Neural crest cell (in vitro differentiated cells): ENCODE measurements around the gene TMEM164. TPM values are rescaled to one million over a fixed set of nuclear protein-coding genes. Genes with fewer than 3 reads are reported as not detected.

Experiments used
- DNase-seq: peaks from one replicate; pipeline ENCODE4 v3.0.0; 2021; ENCODE audit warnings: low read depth, mixed read lengths, low spot score
- H3K27ac Mint-ChIP-seq: one replicate; pipeline ENCODE4 v1.8.0; 2021; ENCODE audit warnings: mild to moderate bottlenecking, mixed read lengths; ENCODE audit not compliant: unreplicated experiment
- H3K27me3 Mint-ChIP-seq: 2 replicates; pipeline ENCODE4 v1.8.0; 2021; ENCODE audit warnings: low read depth, mild to moderate bottlenecking, mixed read lengths
- H3K36me3 Mint-ChIP-seq: 2 replicates; pipeline ENCODE4 v1.8.0; 2021; ENCODE audit warnings: low read depth, mild to moderate bottlenecking, mixed read lengths
- H3K4me1 Mint-ChIP-seq: 2 replicates; pipeline ENCODE4 v1.8.0; 2021; ENCODE audit warnings: mixed read lengths
- H3K4me3 Mint-ChIP-seq: one replicate; pipeline ENCODE4 v1.8.0; 2021; ENCODE audit warnings: mild to moderate bottlenecking, mixed read lengths
- H3K9me3 Mint-ChIP-seq: 2 replicates; pipeline ENCODE4 v1.8.0; 2021; ENCODE audit warnings: mixed read lengths
- total RNA-seq: library from RNA; stranded (reverse); gene quantifications from 2 replicates; pipeline ENCODE4 v1.2.1, GENCODE V29; 2021
- TF ChIP-seq, protein P1 (sequence below): fragments of 200-600 bp; sonication (generic); conservative IDR thresholded peaks from 2 replicates; pipeline ENCODE4 v1.5.0; 2021; ENCODE audit warnings: antibody characterized with exemption, mild to moderate bottlenecking

Gene TMEM164
- total RNA-seq, 1 donor from 2014 or later = 90.2 TPM

DNA sequence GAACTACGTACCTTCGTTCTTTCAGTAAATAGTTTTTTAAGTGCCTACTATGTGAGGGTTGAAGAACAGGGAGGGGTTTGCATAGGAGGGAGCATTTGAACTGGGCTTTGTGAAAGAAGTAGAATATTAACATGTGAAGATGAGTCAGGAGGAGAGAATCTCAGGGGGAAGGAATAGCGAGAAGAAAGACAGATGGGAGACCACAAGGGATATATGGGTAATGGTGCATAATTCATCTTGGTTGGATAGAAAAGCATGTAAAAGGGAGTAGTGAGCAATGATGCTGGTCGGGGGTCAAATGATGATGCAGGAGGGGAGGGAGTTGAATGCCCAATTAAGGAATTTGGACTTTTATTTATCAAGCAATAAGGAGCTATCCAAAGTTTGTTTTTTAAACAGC lies 52.7 kb downstream of the TMEM164 start:
- H3K36me3 Mint-ChIP-seq = peaks cover 20% of the 10 kb centered on the region
- no peak overlapping the region for H3K4me3 Mint-ChIP-seq
- TF ChIP-seq, protein P1, sequence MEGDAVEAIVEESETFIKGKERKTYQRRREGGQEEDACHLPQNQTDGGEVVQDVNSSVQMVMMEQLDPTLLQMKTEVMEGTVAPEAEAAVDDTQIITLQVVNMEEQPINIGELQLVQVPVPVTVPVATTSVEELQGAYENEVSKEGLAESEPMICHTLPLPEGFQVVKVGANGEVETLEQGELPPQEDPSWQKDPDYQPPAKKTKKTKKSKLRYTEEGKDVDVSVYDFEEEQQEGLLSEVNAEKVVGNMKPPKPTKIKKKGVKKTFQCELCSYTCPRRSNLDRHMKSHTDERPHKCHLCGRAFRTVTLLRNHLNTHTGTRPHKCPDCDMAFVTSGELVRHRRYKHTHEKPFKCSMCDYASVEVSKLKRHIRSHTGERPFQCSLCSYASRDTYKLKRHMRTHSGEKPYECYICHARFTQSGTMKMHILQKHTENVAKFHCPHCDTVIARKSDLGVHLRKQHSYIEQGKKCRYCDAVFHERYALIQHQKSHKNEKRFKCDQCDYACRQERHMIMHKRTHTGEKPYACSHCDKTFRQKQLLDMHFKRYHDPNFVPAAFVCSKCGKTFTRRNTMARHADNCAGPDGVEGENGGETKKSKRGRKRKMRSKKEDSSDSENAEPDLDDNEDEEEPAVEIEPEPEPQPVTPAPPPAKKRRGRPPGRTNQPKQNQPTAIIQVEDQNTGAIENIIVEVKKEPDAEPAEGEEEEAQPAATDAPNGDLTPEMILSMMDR = no peak
- peaks cover 28% of the 10 kb centered on the region for H3K4me1 Mint-ChIP-seq
- no peaks in the 10 kb centered on the region for H3K27me3 Mint-ChIP-seq
- peaks cover 1% of the 10 kb centered on the region for H3K9me3 Mint-ChIP-seq
- no peak overlapping the region for H3K27ac Mint-ChIP-seq
- DNase-seq = no peak

DNA sequence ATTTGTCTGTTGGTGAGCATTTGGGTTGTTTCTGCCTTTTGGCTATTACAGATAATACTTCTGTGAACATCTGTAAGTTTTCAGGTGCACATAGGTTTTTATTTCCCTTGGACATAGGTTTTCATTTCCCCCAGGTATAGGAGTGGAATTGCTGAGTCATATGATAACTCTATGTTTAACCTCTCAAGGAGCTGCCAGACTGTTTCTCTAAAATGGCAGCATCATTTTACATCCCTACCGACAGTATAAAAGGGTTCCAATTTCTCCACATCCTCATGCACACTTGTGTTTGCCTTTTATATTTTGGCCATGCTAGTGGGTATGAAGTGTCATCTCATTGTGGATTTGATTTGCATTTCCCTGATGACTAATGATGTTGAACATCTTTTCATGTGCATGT lies 53.5 kb downstream of the TMEM164 start:
- TF ChIP-seq, protein P1 = no peak
- H3K4me3 Mint-ChIP-seq = no peak overlapping the region
- H3K27ac Mint-ChIP-seq = no peak overlapping the region
- peaks cover 20% of the 10 kb centered on the region for H3K4me1 Mint-ChIP-seq
- peaks cover 5% of the 10 kb centered on the region for H3K9me3 Mint-ChIP-seq
- DNase-seq = no peak
- H3K36me3 Mint-ChIP-seq = peaks cover 23% of the 10 kb centered on the region
- H3K27me3 Mint-ChIP-seq = no peaks in the 10 kb centered on the region

DNA sequence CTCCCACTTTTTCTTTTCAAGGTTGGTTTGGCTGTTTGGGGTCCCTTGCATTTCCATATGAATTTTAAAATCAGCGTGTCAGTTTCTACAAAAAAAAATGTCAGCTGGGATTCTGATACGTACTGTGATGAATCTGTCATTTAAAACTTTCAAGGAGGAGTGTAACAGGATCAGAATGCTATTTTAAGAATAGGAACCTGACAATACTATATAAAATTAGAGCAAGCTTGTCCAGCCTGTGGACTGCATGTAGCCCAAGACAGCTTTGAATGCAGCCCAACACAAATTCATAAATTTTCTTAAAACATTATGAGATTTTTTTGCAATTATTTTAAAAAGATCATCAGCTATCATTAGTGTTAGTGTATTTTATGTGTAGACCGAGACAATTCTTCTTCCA lies 56.5 kb downstream of the TMEM164 start:
- Mint-ChIP-seq H3K27me3 (no peaks in the 10 kb centered on the region), H3K4me1 (peaks cover 10% of the 10 kb centered on the region), H3K27ac (no peak overlapping the region), H3K9me3 (peaks cover 6% of the 10 kb centered on the region), H3K4me3 (no peak overlapping the region), H3K36me3 (peaks cover 21% of the 10 kb centered on the region)
- TF ChIP-seq, protein P1 = no peak
- no peak for DNase-seq

DNA sequence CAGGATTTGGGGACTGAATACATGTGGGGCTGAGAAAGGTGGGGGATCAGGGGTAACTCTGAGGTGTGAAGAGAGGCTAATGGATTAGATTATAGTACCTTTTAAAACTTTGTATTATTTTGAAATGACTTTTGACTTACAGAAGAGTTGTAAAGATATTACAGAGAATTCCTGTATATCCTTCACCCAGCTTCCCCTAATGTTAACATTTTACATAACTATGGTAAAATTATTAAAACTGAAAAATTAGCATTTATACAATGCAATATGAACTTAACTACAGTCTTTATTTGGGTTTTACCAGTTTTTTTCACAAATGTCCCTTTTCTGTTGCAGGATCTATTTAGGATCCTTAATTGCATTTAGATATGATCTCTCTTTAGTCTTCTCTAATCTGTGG lies 57.4 kb downstream of the TMEM164 start:
- H3K9me3 Mint-ChIP-seq = peaks cover 6% of the 10 kb centered on the region
- H3K36me3 Mint-ChIP-seq = peaks cover 19% of the 10 kb centered on the region
- H3K4me3 Mint-ChIP-seq = no peak overlapping the region
- no peak overlapping the region for H3K27ac Mint-ChIP-seq
- DNase-seq = no peak
- H3K27me3 Mint-ChIP-seq = no peaks in the 10 kb centered on the region
- TF ChIP-seq, protein P1 = no peak
- peaks cover 10% of the 10 kb centered on the region for H3K4me1 Mint-ChIP-seq

DNA sequence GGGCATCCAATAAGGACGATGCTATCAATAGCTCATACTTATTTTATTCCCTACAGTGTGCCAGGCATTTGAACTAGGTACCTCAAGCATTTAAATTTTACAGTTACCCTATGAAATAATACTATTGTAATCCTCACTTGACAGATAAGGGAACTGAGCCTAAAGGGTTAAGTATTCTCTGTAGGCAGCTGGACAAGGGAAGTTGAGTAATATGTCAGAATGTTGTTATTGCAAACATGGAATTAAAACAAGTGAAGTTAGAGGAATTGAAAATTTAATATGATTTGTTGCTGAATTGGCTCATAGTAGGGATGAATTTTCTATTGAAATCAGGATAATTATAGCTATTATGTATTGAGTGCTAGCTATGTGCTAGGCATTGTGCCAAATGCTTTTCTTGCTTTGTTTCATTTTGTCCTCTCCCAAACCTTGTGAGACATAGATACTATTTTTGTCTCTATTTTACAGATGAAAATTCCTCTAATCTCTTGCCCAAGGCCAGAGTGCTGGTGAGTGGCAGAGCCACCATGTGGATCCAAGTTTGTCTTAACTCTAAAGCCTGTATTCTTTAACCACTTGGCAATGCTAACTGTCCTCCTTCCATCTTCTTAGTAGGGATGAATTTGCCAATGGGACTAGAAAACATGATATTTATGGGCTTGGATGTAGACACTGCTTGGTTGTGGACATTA lies 58.1 kb downstream of the TMEM164 start:
- H3K4me1 Mint-ChIP-seq = peaks cover 5% of the 10 kb centered on the region
- DNase-seq = no peak
- TF ChIP-seq, protein P1 = no peak
- peaks cover 6% of the 10 kb centered on the region for H3K9me3 Mint-ChIP-seq
- no peak overlapping the region for H3K4me3 Mint-ChIP-seq
- no peaks in the 10 kb centered on the region for H3K27me3 Mint-ChIP-seq
- peaks cover 15% of the 10 kb centered on the region for H3K36me3 Mint-ChIP-seq
- H3K27ac Mint-ChIP-seq = no peak overlapping the region
